GM23248 (cell line): ENCODE data around the gene HOXA11. TPM values are rescaled to one million over a fixed set of nuclear protein-coding genes. Genes with fewer than 3 reads are reported as not detected.

Experiments used
- DNase-seq: peaks from one replicate; pipeline ENCODE4 v3.0.0-alpha.2; 2015
- H2AFZ ChIP-seq: fragments of 200-600 bp; sonication (generic); 2 replicates; pipeline ENCODE4 v1.6.1; 2016; ENCODE audit warnings: antibody characterized with exemption
- H3F3A ChIP-seq: fragments of 200-600 bp; sonication (generic); 2 replicates; pipeline ENCODE4 v1.6.1; 2016; ENCODE audit warnings: mild to moderate bottlenecking, antibody characterized with exemption, mixed run types; ENCODE audit not compliant: insufficient read depth
- H3K27ac ChIP-seq: fragments of 200-600 bp; sonication (generic); 2 replicates; pipeline ENCODE4 v1.5.1; 2016; ENCODE audit warnings: mild to moderate bottlenecking
- H3K27me3 ChIP-seq: fragments of 200-600 bp; sonication (generic); replicated peaks from 2 replicates; pipeline ENCODE4 v1.6.1; 2016; ENCODE audit warnings: mild to moderate bottlenecking; ENCODE audit not compliant: insufficient read depth
- H3K36me3 ChIP-seq: fragments of 200-600 bp; sonication (generic); 2 replicates; pipeline ENCODE4 v1.6.1; 2016; ENCODE audit warnings: low read depth, mild to moderate bottlenecking
- H3K4me1 ChIP-seq: fragments of 200-600 bp; sonication (generic); 2 replicates; pipeline ENCODE4 v1.6.1; 2016; ENCODE audit warnings: mild to moderate bottlenecking; ENCODE audit not compliant: insufficient read depth
- H3K4me2 ChIP-seq: fragments of 200-600 bp; sonication (generic); one replicate; pipeline ENCODE4 v1.6.1; 2016; ENCODE audit warnings: mild to moderate bottlenecking; ENCODE audit not compliant: unreplicated experiment
- H3K4me3 ChIP-seq: fragments of 200-600 bp; sonication (generic); 2 replicates; pipeline ENCODE4 v1.5.1; 2016; ENCODE audit warnings: mild to moderate bottlenecking
- H3K79me2 ChIP-seq: fragments of 200-600 bp; sonication (generic); 2 replicates; pipeline ENCODE4 v1.6.1; 2016; ENCODE audit warnings: mild to moderate bottlenecking; ENCODE audit not compliant: insufficient read depth
- H3K9ac ChIP-seq: fragments of 200-600 bp; sonication (generic); 2 replicates; pipeline ENCODE4 v1.6.1; 2016; ENCODE audit warnings: mild to moderate bottlenecking
- H3K9me2 ChIP-seq: fragments of 200-600 bp; sonication (generic); 2 replicates; pipeline ENCODE4 v1.6.1; 2016; ENCODE audit warnings: mixed run types, mild to moderate bottlenecking, moderate library complexity; ENCODE audit not compliant: insufficient read depth
- H3K9me3 ChIP-seq: fragments of 200-600 bp; sonication (generic); one replicate; pipeline ENCODE4 v1.6.1; 2017; ENCODE audit warnings: low read depth
- H4K20me1 ChIP-seq: fragments of 200-600 bp; sonication (generic); 2 replicates; pipeline ENCODE4 v1.6.0; 2016; ENCODE audit not compliant: insufficient read depth
- EZH2 ChIP-seq: fragments of 200-600 bp; sonication (generic); IDR thresholded peaks from 2 replicates; pipeline ENCODE4 v1.6.1; 2018; ENCODE audit warnings: antibody characterized with exemption, mild to moderate bottlenecking; ENCODE audit not compliant: insufficient read depth, poor library complexity, severe bottlenecking
- EZH2phosphoT487 ChIP-seq: fragments of 200-600 bp; sonication (generic); IDR thresholded peaks from 2 replicates; pipeline ENCODE4 v1.6.1; 2018; ENCODE audit warnings: antibody characterized with exemption, moderate library complexity, mild to moderate bottlenecking, low read depth; ENCODE audit not compliant: insufficient read depth
- WGBS, 2 experiments: methylation state at CpG; one replicate each; pipeline ENCODE4 v1.1.6; 2015 to 2017; ENCODE audit warnings: low lambda C conversion rate in 2 of 2, low coverage in 1 of 2; ENCODE audit errors: missing lambda C conversion rate in 2 of 2; 5-methylcytosine and 5-hydroxymethylcytosine counted together
- in situ Hi-C: fragments of 300-500 bp; cut with MboI; formaldehyde crosslinking; loops from 2 replicates; pipeline ENCODE4 v1.15.0; 2020
- polyA plus RNA-seq: library from polyadenylated mRNA; unstranded; fragments of >200 nt; fragmentation: Nextera tagmentation; extraction: Ambion mirVana; gene quantifications from 2 replicates; pipeline ENCODE4 v1.2.1, GENCODE V29; 2016
- total RNA-seq: library from RNA; depleted of rRNA; stranded (reverse); fragments of >200 nt; shearing (Covaris generic); gene quantifications from 2 replicates; pipeline ENCODE4 v1.2.3, GENCODE V29; 2014

The HOXA11 gene
- total and polyA plus RNA-seq, 2 experiments from 2014 or later: 8.0 to 8.3 TPM

DNA sequence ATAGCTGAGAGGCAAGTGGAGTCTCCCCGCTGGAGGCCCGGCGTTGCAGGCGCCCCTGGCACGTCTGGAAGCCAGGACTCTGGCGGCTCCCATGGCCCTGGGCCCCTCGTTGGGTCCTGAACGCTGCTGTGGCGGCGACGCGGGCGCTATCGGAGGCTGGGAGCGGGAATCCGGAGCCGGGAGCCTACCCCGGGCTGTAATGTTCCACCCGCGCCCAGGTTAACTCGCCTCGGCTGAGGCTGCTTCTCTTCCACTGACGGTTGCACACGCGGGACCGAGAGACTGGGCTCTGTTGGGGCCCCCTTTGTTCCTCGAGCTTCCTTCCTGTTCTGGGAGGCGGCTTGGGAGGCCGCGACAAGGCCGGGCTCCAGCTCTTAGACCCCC, 40.3 kb downstream of the HOXA11 start:
- Histone ChIP-seq H3K9me2 (no peaks in the 10 kb centered on the region), H3K4me2 (no peak overlapping the region), H3K4me3 (no peak overlapping the region), H3K4me1 (peaks cover 20% of the 10 kb centered on the region), H4K20me1 (no peaks in the 10 kb centered on the region), H3K9me3 (no peaks in the 10 kb centered on the region), H3K27me3 (no peaks in the 10 kb centered on the region), H3K27ac (no peak overlapping the region), H3F3A (peaks cover 10% of the 10 kb centered on the region; the same call in 1 of the 2 replicates), H3K36me3 (peaks cover 21% of the 10 kb centered on the region; the same call in 1 of the 2 replicates), H2AFZ (no peak overlapping the region), H3K9ac (no peak overlapping the region), H3K79me2 (peaks cover 73% of the 10 kb centered on the region)
- in situ Hi-C loops: no loop called here
- 95 to 97% methylated on average over 31 of the region's 31 CpGs for WGBS, 2 experiments
- TF ChIP-seq EZH2phosphoT487 (no peak), EZH2 (no peak)
- DNase-seq: no peak

DNA sequence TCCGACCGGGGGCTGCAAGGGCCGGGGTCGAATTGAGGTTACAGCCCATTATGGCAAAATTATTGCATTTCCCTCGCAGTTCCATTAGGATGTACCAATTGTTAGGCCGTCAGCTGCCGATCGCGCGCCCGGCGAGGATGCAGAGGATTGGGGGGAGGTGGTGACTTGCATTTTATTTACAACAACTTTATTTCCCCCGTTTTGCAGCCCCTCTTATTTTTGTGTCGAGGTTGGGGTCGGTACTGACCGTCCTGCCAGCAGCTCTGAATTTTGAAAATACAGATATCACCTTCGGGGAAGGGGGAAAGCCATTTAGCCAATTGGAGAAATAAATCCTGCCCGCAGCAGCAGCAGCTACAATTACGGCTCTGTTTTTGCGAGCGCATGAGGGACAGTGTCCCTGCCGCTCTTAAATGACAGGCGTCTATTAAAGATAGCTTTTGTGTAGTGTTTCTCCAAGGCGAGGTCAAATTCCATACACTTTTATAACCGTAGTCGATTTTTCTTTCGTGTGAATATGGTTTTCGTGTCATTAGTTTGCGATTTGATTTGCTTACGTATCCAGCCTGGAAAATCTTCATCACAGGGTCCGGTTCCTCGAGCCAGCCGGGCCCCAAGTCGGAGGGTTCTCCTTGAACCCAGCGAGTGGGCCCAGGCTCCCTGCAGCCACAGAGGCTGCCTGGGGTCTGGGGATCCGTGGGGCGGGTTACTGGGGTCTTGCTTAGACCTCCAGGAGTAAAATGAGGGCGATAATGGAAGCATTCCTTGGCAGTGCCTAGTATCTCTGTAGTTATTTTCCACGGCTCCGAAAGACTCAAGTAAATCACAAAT, 40.9 kb downstream of the HOXA11 start:
- Histone ChIP-seq H3K4me1 (peaks cover 15% of the 10 kb centered on the region), H3K79me2 (peaks cover 67% of the 10 kb centered on the region)
- DNase-seq: no peak

DNA sequence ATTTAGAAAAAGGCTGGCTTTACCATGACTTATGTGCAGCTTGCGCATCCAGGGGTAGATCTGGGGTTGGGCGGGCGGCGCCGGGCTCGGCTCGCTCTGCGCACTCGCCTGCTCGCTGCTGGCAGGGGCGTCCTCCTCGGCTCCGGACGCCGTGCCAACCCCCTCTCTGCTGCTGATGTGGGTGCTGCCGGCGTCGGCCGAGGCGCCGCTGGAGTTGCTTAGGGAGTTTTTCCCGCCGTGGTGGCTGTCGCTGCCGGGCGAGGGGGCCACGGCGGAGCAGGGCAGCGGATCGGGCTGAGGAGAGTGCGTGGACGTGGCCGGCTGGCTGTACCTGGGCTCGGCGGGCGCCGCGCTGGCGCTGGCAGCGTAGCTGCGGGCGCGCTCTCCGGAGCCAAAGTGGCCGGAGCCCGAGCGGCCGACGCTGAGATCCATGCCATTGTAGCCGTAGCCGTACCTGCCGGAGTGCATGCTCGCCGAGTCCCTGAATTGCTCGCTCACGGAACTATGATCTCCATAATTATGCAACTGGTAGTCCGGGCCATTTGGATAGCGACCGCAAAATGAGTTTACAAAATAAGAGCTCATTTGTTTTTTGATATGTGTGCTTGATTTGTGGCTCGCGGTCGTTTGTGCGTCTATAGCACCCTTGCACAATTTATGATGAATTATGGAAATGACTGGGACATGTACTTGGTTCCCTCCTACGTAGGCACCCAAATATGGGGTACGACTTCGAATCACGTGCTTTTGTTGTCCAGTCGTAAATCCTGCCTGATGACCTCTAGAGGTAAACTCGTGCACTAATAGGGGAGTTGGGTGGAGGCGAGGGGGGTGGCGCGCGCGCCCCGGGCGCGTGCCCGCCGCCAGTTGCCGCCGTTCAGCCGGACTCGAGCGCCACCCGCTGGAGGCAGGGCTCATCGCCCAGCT, 41.7 kb downstream of the HOXA11 start, which contains the start of gene HOXA5:
Gene HOXA5 (minus strand): TSS at position 659 of the 927 bp plus-strand sequence. CDS start 74 bp downstream, at position 585.
- H2AFZ ChIP-seq: no peak within 1 kb of the TSS
- no peak within 1 kb of the TSS for H3K4me3 ChIP-seq
- no peaks in the 10 kb centered on the region for H3K9me2 ChIP-seq
- H3K36me3 ChIP-seq: peaks cover 21% of the 10 kb centered on the region; the same call in 1 of the 2 replicates
- no peaks in the 10 kb centered on the region for H4K20me1 ChIP-seq
- no peak for DNase-seq
- no peak within 1 kb of the TSS for H3K9ac ChIP-seq
- H3K4me2 ChIP-seq: no peak within 1 kb of the TSS
- no peak within 1 kb of the TSS for H3K27ac ChIP-seq
- H3K79me2 ChIP-seq: peaks cover 66% of the 10 kb centered on the region
- peaks cover 7% of the 10 kb centered on the region; the same call in 1 of the 2 replicates for H3K4me1 ChIP-seq
- no peaks in the 10 kb centered on the region for H3F3A ChIP-seq
- H3K9me3 ChIP-seq: no peaks in the 10 kb centered on the region
- in situ Hi-C loops: no loop called here
- TF ChIP-seq EZH2: no peak
- TF ChIP-seq EZH2phosphoT487: no peak
- WGBS, 2 experiments: 90 to 93% methylated on average over 66 to 86 of the region's 86 CpGs
- H3K27me3 ChIP-seq: no peaks in the 10 kb centered on the region

More for the DNA sequence above, 40.9 kb downstream of the HOXA11 start:
- Histone ChIP-seq H3K9me3 (no peaks in the 10 kb centered on the region), H3K9ac (no peak overlapping the region), H4K20me1 (no peaks in the 10 kb centered on the region), H3K36me3 (peaks cover 21% of the 10 kb centered on the region; the same call in 1 of the 2 replicates), H3K4me3 (no peak overlapping the region), H3K9me2 (no peaks in the 10 kb centered on the region), H3K27ac (no peak overlapping the region), H3K27me3 (no peaks in the 10 kb centered on the region), H3F3A (0 out of 2 replicates have a peak, but pooled peaks cover 3% of the 10 kb centered on the region), H3K4me2 (no peak overlapping the region), H2AFZ (no peak overlapping the region)
- WGBS, 2 experiments: 94 to 95% methylated on average over 40 of the region's 40 CpGs
- in situ Hi-C loops: no loop called here
- TF ChIP-seq EZH2: no peak
- TF ChIP-seq EZH2phosphoT487: no peak

DNA sequence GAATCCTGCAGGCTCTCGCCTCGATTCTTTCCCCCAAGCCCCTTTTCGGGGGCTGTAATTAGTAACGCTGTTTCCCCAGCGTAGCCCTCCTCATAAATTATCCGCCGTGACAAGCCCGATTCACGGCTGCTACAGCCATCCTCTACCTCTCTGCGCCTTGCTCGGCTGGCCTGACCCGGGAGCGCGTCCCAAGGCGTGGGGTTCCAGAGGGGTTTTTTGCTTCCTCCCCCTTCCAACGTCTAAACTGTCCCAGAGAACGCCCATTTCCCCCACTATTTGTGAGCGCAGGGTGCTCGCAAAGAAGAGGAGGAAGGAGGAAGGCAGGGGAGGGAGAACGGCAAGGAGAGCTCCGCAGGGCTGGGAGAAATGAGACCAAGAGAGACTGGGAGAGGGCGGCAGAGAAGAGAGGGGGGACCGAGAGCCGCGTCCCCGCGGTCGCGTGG, 42.4 kb downstream of the HOXA11 start:
- Histone ChIP-seq H3K27me3 (no peaks in the 10 kb centered on the region), H3K9me2 (no peaks in the 10 kb centered on the region), H2AFZ (no peak overlapping the region), H4K20me1 (no peaks in the 10 kb centered on the region), H3F3A (no peaks in the 10 kb centered on the region), H3K9ac (no peak overlapping the region), H3K9me3 (no peaks in the 10 kb centered on the region), H3K4me2 (no peak overlapping the region), H3K4me1 (peaks cover 4% of the 10 kb centered on the region; the same call in 1 of the 2 replicates), H3K79me2 (peaks cover 66% of the 10 kb centered on the region), H3K27ac (no peak overlapping the region), H3K36me3 (peaks cover 23% of the 10 kb centered on the region), H3K4me3 (no peak overlapping the region)
- DNase-seq: no peak
- TF ChIP-seq EZH2 (no peak), EZH2phosphoT487 (no peak)
- in situ Hi-C loops: no loop called here
- 91 to 92% methylated on average over 29 of the region's 29 CpGs for WGBS, 2 experiments
